ENCODE data around the gene CLECL1.
"Not testable (repeated sequence)": the region's sequence is repeated elsewhere in the genome, so short reads cannot be mapped to it uniquely, and the experiment has no call there.

Gene CLECL1

GRCh38 chr12:9692909-9693308 lies 40.0 kb downstream of the CLECL1 start:
- DNase-seq: no peak

DNA sequence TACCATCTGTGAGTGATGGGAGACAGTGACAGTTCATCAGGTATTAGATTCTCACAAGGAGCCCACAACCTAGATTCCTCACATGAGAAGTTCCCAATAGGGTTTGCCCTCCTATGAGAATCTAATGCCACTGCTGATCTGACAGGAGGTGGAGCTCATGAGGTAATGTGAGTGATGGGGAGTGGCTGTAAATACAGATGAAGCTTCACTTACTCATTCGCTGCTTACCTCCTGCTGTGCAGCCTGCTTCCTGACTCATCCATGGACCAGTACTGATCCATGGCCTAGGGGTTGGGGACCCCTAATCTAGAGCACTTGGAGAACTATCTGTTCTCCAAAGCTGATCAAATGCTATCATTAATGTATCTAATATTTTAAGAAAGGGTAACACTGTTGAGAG lies 45.7 kb downstream of the CLECL1 start:
- DNase-seq: no peak

DNA sequence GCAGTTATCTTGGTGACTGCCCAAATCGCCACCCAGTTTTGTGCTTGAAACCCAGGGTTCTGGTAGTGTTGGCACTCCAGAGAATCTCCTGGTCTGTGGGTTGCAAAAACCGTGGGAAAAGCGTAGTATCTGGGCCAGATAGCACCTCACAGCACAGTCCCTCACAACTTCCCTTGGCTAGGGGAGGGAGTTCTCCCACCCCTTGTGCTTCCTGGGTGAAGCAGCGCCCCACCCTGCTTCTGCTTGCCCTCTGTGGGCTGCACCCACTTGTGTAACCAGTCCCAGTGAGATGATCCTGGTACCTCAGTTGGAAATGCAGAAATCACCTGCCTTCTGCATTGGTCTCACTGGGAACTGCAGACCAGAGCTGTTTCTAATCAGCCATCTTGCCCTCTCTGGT lies 47.0 kb downstream of the CLECL1 start:
- no peak for DNase-seq

DNA sequence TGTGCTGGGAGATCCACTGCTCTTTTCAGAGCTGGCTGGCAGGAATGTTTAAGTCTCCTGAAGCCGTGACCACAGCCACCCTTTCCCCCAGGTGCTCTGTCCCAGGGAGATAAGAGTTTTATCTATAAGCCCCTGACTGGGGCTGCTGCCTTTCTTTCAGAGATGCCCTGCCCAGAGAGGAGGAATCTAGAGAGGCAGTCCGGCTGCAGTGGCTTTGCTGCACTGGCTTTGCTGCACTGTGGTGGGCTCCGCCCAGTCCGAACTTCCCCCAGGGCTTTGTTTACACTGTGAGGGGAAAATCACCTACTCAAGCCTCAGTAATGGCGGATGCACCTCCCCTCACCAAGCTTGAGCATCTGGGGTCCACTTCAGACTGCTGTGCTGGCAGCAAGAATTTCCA lies 47.5 kb downstream of the CLECL1 start:
- not testable (repeated sequence) for DNase-seq

DNA sequence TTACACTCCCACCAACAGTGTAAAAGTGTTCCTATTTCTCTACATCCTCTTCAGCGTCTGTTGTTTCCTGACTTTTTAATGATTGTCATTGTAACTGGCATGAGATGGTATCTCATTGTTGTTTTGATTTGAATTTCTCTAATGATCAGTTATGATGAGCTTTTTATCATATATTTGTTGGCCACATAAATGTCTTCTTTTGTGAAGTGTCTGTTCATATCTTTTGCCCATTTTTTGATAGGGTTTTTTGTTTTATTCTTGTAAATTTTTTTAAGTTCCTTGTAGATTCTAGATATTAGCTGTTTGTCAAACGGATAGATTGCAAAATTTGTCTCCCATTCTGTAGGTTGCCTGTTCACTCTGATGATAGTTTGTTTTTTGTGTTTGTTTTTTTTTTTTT lies 49.9 kb downstream of the CLECL1 start:
- DNase-seq: not testable (repeated sequence)

GRCh38 chr12:9682508-9682907 lies 50.4 kb downstream of the CLECL1 start:
- DNase-seq: not testable (repeated sequence)

DNA sequence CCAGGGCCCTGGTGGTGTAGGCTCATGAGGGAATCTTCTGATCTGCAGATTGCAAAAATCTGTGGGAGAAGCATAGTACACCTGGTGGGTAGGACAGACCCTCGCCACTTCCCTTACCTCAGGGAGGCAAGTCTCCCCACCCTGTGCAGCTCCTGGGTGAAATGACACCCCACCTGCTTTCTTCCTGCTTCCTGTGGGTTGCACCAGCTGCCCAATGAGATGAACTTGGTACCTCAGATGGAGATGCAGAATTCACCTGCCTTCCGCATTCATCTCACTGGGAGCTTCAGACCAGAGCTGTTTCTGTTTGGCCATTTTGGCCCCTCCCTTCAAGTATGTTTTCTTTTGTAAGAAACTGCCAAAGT lies 58.7 kb downstream of the CLECL1 start:
- peak; percentile 76 for DNase-seq

DNA sequence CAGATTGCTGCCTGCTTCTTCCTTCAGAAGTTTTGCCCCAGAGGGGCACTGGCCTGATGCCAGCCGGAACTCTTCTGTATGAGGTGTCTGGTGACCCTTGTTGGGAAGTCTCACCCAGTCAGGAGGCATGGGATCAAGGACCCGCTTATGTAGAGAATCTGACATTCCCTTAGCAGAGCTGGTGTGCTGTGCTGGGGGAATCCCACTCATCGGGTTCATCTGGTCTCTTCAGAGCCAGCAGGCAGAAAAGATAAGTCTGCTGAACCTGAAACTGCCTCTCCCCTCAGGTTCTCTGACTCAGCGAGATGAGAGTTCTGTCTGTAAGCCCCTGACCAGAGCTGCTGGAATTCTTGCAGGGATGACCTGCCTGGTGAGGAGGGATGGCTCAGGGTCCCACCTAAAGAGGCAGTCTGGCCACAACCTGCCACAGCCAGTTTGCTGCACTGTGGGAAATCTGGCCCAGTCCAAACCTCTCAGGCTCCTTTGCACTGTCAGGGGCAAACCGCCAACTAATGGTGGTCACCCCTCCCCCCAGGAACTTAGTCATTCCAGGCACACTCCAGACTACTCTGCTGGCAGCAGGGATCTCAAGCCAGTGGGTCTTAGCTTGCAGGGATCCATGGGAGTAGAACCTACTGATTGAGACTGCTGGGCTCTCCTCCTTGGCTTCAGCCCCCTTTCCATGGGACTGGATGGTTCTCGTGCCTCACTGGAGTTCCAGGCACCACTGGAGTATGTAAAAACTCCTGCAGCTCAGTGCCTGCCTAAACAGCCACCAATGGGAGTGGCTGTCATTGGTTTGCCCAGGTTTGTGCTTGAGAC lies 59.3 kb downstream of the CLECL1 start:
- peak; percentile 85 for DNase-seq
